HG03095 (cell line): ENCODE measurements around the gene CFL2.
"Not testable (repeated sequence)": the region's sequence is repeated elsewhere in the genome, so short reads cannot be mapped to it uniquely, and the experiment has no call there.

Experiments used
- ATAC-seq: cut with Tn5 transposase; IDR thresholded peaks from one replicate; pipeline ENCODE4 v1.9.1; 2021; ENCODE audit warnings: moderate library complexity; ENCODE audit not compliant: unreplicated experiment

The CFL2 gene

GRCh38 chr14:34711796-34712712, 2.3 kb downstream of the CFL2 start:
- no peak for ATAC-seq

GRCh38 chr14:34711169-34711568, 3.2 kb downstream of the CFL2 start:
- ATAC-seq, result peak; percentile 54

- ATAC-seq, result no peak
Measured at GRCh38 chr14:34710744-34711143, 3.6 kb downstream of the CFL2 start.

GRCh38 chr14:34710006-34710405, 4.4 kb downstream of the CFL2 start:
- no peak for ATAC-seq

GRCh38 chr14:34707722-34708121, 6.7 kb downstream of the CFL2 start:
- ATAC-seq, result no peak

GRCh38 chr14:34701808-34702207, 12.6 kb downstream of the CFL2 start:
- ATAC-seq, result no peak

- ATAC-seq, result no peak
Measured at GRCh38 chr14:34700622-34701130, 13.7 kb downstream of the CFL2 start.

GRCh38 chr14:34699873-34700621, 14.3 kb downstream of the CFL2 start:
- no peak for ATAC-seq

- not testable (repeated sequence) for ATAC-seq
Measured at GRCh38 chr14:34694216-34694615, 20.2 kb downstream of the CFL2 start.

GRCh38 chr14:34693228-34693939, 21.0 kb downstream of the CFL2 start:
- no peak for ATAC-seq

GRCh38 chr14:34692898-34693227, 21.5 kb downstream of the CFL2 start:
- no peak for ATAC-seq

- no peak for ATAC-seq
Measured at GRCh38 chr14:34692348-34692747, 22.0 kb downstream of the CFL2 start.

GRCh38 chr14:34691206-34691605, 23.2 kb downstream of the CFL2 start:
- ATAC-seq, result no peak

GRCh38 chr14:34688470-34689206, 25.8 kb downstream of the CFL2 start:
- ATAC-seq, result no peak

GRCh38 chr14:34685819-34686428, 28.5 kb downstream of the CFL2 start:
- no peak for ATAC-seq

GRCh38 chr14:34684578-34684977, 29.8 kb downstream of the CFL2 start:
- no peak for ATAC-seq

GRCh38 chr14:34682787-34683321, 31.5 kb downstream of the CFL2 start:
- ATAC-seq, result no peak

- no peak for ATAC-seq
Measured at GRCh38 chr14:34680806-34681479, 33.5 kb downstream of the CFL2 start.

- ATAC-seq, result no peak
Measured at GRCh38 chr14:34678735-34679134, 35.7 kb downstream of the CFL2 start.
